Umbilical cord (tissue), 2 donors: Measurements from ENCODE around the gene IFT20. TPM values are rescaled to one million over a fixed set of nuclear protein-coding genes. Genes with fewer than 3 reads are reported as not detected.

Source experiments
- DNase-seq: peaks from one replicate; pipeline ENCODE4 v3.0.0-alpha.2; 2015; ENCODE audit warnings: low spot score
- total RNA-seq: library from RNA; depleted of rRNA; stranded (reverse); fragments of >200 nt; gene quantifications from one replicate; pipeline ENCODE4 v1.2.3, GENCODE V29; 2014; ENCODE audit warnings: low replicate concordance; ENCODE audit not compliant: insufficient read depth

The IFT20 gene
- total RNA-seq, 1 donor from 2014 or later, result 85.0 TPM

DNA sequence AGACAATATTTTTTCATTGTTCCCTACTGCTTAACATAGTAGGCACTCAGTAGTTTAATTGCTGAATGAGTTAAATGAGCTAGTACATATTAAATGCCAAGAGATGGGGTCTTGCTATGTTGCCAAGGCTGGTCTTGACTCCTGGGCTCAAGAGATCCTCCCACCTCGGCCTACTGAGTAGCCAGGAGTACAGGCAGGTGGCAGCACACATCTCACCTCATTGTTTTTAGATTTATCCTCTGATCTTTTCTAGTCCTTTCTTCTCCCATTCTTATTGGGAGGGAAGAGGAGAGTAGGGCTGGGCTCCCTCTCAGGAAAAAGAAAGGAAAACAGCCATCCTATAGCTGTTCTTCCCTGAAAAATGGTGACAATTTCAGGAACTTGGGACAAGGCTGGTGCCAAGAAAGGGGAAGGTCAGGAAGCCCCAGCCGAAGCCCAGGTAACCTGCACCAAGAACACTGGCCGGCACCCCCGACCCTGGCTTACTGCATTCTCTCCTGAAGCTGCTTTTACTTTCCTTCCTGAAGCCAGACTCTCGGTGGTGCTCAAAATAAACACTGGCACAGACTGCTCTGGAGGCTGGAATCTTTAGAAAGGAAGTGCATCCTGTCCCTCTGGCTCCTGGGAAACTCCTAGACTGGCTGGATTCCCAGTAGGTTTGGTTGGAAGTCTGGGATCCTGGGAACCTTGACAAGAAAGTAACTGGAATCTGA is 2.9 kb upstream of the IFT20 start:
- no peak for DNase-seq

DNA sequence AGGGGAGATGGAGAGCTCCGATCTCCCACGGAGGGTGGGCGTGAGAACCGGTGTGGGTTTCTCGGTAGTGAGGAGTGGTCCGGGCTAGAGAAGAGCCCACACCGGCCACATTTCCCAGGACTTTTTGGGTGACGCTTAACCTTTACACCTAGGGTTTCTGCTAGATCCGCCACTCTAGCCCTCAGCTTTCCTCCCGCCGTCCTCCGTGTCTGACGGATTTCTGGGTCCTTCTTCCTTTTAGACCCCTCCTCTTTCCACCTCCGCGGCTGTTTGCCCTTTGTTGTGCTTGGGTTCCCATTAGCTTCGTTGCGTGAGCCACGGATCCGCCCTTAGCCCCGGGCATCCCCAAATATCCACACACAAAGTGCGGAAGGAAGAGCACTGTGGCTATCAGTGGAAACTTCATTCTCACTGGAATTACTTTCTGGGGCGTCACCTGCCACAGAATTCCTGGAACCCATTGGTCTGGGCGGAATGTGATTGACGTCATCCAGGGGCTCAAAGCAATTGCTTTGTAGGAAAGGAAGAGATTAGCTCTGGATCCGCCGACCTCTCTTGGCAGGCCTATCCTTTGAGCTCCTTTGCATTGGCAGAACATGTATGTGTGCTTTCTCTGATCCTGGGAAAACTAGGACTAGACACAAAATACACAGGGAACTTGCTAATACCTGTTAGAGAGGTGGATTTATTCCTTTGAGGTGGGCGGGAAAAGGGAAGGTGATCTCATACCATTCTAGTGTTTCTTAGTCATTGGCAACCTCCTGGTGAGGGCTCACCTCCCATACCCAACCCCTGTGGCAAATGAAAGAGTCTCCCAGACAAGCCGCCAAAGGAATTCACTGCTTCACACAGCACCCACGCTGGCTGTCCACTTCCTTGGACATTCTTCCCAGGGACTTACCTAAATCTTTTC is 943 bp upstream of the IFT20 start:
- peak; percentile 89 for DNase-seq

DNA sequence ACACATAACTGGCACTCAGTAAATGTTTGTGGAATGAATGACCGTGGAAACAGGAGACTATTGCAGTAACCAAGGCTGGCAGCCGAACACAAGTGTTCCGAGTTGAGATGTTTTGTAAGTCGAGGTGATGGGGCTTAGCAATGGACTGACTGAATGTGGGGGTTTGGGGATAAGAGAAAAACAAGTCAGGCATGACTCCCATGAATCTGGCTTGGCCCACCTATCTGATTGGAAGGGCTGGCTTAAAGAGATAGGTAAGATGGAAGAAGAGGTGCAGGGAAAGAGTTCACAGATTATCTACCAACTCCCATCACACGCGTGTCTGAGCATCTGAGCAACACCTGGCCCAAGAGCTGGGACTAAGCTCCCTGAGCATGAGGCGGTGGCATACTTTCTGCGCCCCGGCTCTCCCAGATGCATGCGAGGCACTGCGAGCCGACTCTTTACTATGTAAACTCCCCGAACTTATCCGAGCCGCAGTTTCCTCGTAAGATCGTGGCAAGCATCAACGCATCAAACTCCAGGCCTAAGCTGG is 539 bp downstream of the IFT20 start:
- DNase-seq, result no peak

DNA sequence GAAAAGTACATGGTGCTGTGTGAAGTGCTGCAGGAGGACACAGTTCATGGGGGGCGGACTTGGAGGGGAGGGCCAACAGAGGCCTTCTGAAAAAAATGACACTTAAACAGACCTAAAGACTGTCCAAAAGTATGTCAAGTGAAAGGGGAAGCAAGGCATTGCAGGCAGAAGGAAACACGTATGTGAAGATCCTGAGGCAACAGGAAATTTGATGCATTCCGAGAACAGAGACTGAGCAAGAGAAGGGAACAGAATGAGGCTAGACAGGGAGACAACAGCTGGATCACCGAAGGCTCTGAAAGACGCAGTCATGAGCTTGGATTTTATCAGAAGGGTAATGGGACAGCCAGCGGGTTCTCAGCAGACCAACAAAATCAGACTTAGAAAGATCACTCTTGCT is 1.1 kb downstream of the IFT20 start:
- DNase-seq, result no peak

DNA sequence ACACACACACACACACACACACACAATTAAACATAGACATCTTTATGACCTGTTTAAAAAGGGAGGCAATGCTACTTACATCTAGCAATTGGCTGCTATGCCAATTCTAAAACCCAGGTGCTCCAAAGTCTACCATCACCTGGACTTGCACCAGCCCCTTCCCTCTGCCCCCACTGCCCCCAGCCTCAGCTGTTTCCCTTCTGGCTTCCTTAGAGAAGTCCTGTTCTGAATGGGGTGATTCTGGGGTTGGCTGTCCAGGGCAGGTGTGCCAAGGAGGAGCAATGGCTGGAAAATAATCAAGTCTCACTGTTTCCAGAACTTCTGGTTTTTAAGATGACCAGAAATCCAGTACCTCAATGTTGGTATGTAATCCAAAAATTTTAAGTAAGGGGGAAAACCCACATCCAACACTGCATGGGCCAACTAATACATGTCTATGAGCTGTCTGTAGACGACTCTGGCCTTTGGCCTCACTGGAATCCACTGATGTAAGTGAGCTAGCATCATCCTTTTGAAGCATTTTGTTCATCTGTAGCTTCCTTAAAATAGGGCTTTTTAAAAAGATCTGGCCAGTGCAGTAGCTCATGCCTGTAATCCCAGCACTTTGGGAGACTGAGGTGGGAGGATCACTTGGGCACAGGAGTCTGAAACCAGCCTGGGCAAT is 2.1 kb downstream of the IFT20 start:
- DNase-seq, result no peak

DNA sequence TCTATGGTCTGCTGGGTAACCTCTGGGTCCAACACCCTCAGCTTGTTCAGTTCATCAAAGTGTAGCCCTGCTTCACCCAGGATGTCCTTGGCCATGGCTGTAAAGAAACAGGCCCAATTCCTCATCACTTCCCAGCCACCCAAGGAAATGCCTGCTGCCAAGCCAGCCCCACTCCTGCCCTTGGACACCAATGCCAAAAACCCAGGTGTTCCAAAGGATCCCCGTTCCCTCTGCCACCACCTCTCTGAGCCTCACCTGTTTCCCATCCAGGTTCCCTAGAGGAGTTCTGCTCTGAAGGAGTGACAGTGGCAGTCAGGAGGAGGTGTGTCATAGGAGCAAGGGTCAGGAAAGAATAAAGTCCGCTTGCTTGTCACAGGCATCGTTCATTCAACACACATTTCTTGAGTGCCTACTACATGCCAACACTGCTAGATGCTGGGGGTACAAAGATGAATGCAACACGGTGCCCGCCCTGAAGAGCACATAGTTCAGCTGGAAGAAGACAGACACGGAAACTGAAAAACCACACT is 3.3 kb downstream of the IFT20 start:
- DNase-seq, result no peak

DNA sequence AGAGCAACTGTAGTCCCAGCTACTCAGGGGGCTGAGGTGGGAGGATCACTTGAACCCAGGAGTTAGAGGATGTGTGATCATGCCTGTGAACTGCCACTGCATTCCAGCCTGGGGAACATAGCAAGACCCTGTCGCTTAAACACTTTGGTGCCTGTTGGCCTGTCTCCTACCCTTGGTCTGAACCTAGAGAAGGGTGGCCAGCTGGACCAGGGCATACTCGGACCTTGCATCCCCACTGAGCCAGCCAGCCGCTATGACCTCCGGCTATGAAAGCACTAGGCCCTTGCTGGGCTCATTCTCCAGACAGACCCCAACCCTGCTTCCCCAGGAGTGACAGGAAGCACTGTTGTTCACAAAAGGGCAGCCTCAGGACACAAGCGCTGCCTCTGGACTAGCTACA is 4.6 kb downstream of the IFT20 start:
- DNase-seq, result no peak

DNA sequence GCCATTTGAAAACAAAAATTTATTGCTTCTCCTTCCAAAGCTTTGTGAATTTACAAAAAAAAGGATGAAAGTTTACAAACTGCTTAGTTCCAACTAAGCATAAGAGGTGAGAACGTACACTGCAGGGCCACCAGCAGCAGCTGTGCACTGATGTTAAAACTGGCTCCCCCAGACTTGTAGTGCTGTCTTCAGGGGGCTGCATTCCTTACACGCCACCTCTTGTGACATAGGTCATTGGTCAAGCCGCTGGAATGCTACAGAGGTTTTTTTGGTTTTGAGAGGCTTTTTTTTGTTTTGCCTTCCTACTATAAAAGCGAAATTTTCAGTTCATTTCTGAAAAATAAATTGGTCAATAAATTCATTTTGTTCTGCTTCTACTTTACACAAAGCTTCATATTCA is 6.9 kb downstream of the IFT20 start:
- DNase-seq, result no peak

DNA sequence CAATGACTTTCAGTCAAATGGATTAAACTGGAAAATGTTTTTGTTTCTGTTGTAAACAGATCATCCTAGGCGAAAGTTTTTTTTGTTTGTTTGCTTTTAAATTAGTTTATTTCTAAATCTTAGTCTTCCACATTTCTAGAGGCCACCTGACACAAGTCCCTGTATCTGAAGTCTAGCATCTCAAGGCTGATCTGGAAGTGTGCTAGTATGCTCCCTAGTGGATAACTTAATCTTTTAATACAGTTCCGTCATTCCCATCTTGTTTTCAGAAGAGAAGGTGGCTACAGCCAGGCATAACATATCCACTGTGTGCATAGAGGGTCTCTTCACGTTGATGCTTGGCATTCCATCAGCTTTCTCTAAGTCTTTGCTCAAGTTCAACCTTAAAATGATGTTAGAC is 7.6 kb downstream of the IFT20 start:
- no peak for DNase-seq

DNA sequence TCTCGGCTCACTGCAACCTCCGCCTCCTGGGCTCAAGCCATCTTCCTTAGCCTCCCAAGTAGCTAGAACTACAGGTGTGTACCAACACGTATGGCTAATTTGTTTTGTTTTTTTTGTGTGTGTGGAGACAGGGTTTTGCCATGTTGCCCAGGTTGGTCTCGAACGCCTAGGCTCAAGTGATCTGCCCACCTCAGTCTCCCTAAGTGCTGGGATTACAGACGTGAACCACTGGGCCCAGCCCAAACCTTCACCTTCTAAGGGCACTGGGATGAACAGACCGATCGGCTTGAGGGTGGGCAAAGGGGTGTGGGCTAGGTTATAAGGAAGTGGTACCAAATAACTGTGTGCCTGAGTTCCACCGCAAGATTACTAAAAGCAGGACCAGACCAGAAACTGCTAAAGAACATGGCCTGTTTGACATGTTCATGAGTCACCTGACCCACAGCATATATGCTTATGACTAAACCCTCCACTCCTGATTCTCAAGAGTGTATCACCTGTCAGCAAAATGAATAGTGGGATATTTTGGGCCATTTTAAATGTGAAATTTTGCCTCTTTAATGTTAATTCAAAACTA is 8.2 kb downstream of the IFT20 start:
- DNase-seq, result no peak

DNA sequence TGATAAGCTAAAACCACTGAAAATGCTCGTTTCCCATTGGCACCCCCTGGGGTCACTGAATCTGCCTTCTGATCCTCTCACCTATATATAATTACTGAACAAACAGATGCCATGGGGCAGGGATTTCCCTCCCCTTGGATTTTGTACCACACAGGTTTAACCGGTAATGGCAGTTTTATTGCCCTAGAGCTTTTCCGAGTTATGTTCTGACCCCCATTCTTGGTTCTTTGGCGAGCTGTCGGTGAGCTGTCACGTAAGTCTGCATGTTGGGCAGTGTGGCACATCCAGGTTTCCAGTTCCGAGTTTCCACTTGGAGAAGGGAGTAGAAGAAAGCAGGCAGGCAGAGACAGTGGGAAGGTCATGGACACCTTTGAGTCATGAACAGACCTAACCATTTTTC is 9.2 kb downstream of the IFT20 start:
- no peak for DNase-seq

DNA sequence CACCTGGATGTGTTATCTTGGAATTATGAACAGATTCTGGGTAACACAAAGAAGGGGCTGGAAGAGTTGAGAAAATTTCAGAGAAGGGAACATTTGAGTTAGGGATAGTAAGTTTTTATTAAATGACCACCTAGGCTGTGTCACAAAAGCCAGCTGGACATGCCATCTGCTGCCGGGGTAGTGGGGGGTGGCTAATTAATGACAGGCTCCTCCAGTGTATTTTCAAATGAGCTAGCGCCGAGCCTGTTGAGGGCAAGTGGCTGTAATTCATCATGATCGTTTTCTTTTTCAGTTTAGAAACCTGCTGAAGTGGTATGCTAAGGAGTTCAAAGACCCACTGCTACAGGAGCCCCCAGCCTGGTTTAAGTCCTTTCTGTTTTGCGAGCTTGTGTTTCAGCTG is 10.1 kb downstream of the IFT20 start:
- DNase-seq, result no peak

DNA sequence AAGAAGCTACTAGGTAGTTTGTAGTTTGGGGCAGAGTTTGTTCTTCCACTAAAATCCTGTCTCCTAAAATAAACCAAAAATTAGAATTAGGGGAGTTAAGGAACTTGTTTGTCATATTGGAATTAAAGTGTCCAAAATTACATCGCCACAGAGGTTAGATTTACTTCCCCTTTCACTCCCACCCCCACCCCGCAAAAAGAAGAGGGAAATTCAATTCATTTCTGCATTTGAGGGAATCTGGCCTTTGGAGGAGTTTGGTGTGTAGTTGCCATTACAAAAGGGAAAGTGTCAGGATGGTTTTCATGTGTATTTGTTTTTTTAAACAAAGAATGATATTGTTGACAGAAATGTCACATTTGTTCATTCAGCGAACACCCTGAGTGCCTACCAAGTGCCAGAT is 10.5 kb downstream of the IFT20 start:
- DNase-seq, result no peak

DNA sequence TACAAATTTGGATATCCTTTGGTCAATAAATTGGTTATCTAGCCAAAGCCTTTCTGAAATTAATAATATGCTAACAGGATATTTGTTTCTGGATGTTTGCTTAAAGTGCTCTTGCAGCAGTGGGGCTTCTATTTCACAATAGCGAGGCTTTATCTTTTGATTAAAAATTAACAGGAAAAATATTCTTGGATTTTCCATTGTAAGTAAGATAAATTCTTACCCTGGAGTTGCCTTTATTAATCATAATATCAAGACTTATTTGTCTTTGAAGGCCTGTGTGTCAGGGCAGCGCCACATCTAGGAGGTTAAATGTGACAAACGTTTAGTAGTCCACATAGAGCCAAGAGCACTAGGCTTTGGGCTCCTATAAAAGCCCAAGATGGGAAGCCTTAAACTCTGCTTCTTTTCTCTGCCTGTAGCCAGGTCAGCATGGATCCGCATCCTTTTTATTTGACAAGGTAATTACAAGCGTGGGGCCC is 11.0 kb downstream of the IFT20 start:
- no peak for DNase-seq

DNA sequence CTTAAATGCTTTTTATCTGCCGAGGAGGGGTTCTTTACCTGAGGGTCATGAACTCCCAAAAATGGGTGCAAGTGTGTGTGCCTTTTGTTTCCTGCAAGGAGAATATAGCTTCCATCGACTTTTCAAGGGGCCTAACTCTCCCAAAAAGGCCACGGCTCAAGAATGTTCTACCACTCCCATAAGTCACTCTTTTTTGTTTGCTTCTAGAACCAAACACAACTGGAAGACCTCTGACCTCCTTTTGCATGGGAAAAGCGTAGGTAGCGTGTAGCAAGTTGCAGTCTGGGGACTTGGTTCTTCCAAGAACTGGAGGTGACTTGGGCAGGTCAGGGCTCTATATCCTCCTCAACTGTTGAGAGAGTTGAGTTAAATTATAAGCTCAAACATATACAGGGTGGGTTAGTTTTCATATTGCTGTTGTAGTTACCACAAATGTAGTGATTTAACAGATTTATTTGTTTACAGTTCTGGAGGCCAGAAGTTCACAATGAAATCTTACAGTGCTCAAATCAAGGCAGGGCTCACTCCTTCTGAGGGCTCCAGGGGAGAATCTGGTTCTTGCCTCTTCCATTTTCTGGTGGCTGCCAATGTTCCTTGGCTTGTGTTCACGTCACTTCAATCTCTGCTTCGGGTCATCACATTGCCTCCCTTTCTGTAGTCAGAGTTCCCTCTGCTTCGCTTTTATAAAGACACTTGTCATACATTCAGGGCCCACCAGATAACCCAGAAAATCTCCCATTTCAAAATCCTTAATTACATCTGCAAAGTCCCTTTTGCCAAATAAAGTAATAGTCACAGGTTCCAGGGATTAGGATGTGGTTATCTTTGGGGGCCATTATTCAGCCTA is 14.8 kb downstream of the IFT20 start:
- DNase-seq, result no peak

DNA sequence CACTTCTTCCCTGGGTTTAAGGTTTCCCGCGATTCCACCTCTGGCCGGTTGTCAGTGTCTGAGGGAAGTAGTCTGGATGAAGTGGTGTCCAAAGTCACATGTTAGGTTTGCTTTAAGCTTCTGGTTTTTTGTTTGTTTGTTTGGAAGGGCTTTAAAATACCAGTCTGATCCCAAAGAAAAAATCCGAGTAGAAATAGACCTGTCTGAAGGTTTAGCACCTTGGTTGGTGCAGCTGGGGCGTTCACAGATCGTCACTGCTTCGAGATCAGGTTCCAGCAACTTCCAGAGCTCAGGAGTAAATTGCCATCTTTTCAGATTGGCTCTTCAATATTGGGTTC is 15.7 kb downstream of the IFT20 start:
- no peak for DNase-seq

DNA sequence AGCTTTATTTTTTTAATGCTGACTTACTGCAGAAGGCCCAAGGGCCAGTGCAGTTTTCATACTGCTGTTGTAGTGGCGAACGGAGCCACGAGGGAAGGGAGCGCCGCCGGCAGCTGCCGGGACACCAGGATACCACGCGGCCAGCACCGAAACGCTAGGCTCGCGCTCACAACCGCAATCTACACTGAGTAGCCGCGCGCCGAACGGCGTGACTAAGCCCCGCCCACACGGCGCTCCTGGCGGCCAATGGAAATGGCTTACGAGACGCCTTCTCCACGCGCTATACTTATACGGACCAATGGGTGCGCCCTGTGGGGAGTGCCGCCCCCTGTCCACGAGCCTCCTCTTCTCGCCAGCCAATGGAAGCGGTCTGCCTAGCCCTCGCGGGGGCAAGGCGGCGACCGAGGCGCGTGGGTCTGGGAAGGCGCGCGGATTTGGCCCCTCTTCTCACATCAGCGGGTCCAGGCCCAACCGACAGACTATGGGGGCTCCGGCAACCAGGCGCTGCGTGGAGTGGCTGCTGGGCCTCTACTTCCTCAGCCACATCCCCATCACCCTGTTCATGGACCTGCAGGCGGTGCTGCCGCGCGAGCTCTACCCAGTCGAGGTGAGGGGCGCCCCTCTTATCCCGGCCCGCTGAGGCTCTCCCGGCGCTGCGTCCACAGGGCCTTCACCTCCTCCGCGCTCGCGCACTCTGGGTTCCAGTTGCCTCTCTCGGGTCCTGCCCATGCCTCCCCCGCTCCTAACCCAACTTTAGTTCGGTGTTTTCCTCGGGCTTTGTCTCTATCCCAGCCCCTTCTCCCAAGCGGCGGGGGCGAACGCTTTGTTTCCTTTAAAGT is 16.3 kb downstream of the IFT20 start, which contains the start of gene TMEM97:
Gene TMEM97 (plus strand): TSS at position 442 of the 839 bp plus-strand sequence. CDS start 40 bp downstream, at position 482.
- DNase-seq, result peak; percentile 98

DNA sequence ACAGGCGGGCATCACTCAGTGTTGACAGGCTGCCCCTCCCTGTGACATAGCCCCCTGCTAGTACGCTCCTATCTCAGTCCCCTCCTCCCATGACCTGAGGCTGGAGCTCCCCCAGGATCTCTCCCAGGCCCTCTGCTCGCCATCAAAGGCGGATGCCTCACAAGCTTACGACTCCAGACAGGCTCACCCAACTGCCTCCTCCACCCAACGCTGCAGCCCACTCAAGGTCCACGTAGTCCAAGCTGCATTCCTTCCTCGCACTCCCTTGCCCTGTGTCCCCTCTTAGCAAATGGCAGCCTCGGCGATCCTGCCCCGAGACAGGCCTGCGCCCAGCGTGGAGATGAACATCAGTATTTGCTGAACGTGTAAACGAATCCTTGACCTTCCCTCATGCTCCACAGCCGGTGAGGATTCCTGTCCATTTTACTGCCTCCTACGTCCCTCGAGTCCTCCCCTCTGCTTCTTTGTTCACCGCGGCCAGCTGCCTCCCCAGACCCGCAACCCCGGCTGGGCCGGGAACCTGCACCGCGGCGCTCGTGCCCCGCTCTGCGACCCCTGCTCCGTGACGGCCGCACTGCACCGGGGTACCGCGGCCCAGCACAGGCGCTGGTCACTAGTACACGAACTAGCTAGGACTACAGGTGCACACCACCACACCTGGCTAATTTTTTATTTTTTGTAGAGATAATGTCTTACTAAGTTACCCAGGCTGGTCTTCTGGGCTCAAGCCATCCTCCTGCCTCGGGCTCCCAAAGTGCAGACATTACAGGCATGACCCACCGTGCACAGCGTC is 17.1 kb downstream of the IFT20 start:
- DNase-seq, result no peak
